IMR-90 (cell line): ENCODE measurements around the gene PID1.

Source experiments
- BHLHE40 ChIP-seq: fragments of 150-350 bp; IDR thresholded peaks from 2 replicates; pipeline ENCODE4 v1.6.1; 2016; ENCODE audit warnings: mild to moderate bottlenecking, low read depth, low read length
- CEBPB ChIP-seq: IDR thresholded peaks from 2 replicates; pipeline ENCODE4 v1.6.1; 2012; ENCODE audit warnings: low read depth, low read length, improper control_type of control experiment
- CHD1 ChIP-seq: IDR thresholded peaks from 2 replicates; pipeline ENCODE4 v1.6.1; 2012; ENCODE audit warnings: low read depth, low read length, improper control_type of control experiment
- CTCF ChIP-seq: conservative IDR thresholded peaks from 2 replicates; pipeline ENCODE4 v1.5.1; 2012; ENCODE audit warnings: mild to moderate bottlenecking, low read depth, low read length, improper control_type of control experiment
- FOS ChIP-seq: fragments of 150-350 bp; IDR thresholded peaks from 2 replicates; pipeline ENCODE4 v1.6.1; 2016; ENCODE audit warnings: low read depth, low read length
- MAFK ChIP-seq: IDR thresholded peaks from 2 replicates; pipeline ENCODE4 v1.6.1; 2012; ENCODE audit warnings: low read depth, low read length, improper control_type of control experiment
- MAZ ChIP-seq: IDR thresholded peaks from 2 replicates; pipeline ENCODE4 v1.6.1; 2012; ENCODE audit warnings: low read depth, mild to moderate bottlenecking, low read length, improper control_type of control experiment, moderate library complexity, borderline replicate concordance
- MXI1 ChIP-seq: IDR thresholded peaks from 2 replicates; pipeline ENCODE4 v1.6.1; 2012; ENCODE audit warnings: low read depth, mild to moderate bottlenecking, low read length, moderate library complexity, borderline replicate concordance
- POLR2A ChIP-seq: IDR thresholded peaks from 2 replicates; pipeline ENCODE4 v1.6.1; 2012; ENCODE audit warnings: mild to moderate bottlenecking, low read depth, low read length
- RAD21 ChIP-seq: IDR thresholded peaks from 2 replicates; pipeline ENCODE4 v1.6.1; 2012; ENCODE audit warnings: low read length, improper control_type of control experiment
- RCOR1 ChIP-seq: IDR thresholded peaks from 2 replicates; pipeline ENCODE4 v1.6.1; 2012; ENCODE audit warnings: mild to moderate bottlenecking, low read length, improper control_type of control experiment; ENCODE audit not compliant: insufficient replicate concordance
- RFX5 ChIP-seq: IDR thresholded peaks from 2 replicates; pipeline ENCODE4 v1.8.0; 2012; ENCODE audit warnings: low read depth, mild to moderate bottlenecking, low read length, moderate library complexity
- SMC3 ChIP-seq: fragments of 150-350 bp; IDR thresholded peaks from 2 replicates; pipeline ENCODE4 v1.6.1; 2016; ENCODE audit warnings: low read depth, mild to moderate bottlenecking, antibody characterized with exemption, low read length, moderate library complexity
- USF2 ChIP-seq: fragments of 150-350 bp; IDR thresholded peaks from 2 replicates; pipeline ENCODE4 v1.6.1; 2017; ENCODE audit warnings: mild to moderate bottlenecking, antibody characterized with exemption, low read length, low read depth

- no peak for TF ChIP-seq CTCF
- TF ChIP-seq POLR2A: no peak
- TF ChIP-seq USF2: no peak
- TF ChIP-seq RAD21: no peak
- TF ChIP-seq CHD1: no peak
- no peak for TF ChIP-seq MXI1
- TF ChIP-seq CEBPB: no peak
- no peak for TF ChIP-seq MAZ
- no peak for TF ChIP-seq RFX5
- no peak for TF ChIP-seq MAFK
- no peak for TF ChIP-seq SMC3
- no peak for TF ChIP-seq FOS
- TF ChIP-seq BHLHE40: no peak
- no peak for TF ChIP-seq RCOR1
These were observed 39.2 kb downstream of the PID1 start for GRCh38 chr2:229231885-229232284.
